ENCODE data around the gene ZNHIT1. TPM values are rescaled to one million over a fixed set of nuclear protein-coding genes. Genes with fewer than 3 reads are reported as not detected.
"Not testable (repeated sequence)": the region's sequence is repeated elsewhere in the genome, so short reads cannot be mapped to it uniquely, and the experiment has no call there.

Gene ZNHIT1
- total RNA-seq, 2 donors from 2014 or later: 75.2 to 109 TPM

GRCh38 chr7:101200504-101200861 lies 17.5 kb upstream of the ZNHIT1 start:
- H3K4me3 ChIP-seq: no peak overlapping the region
- peaks cover 5% of the 10 kb centered on the region for H3K4me1 ChIP-seq (replicated peaks)
- TF ChIP-seq POLR2A (IDR thresholded peaks at IDR 0.05) (no peak), POLR2AphosphoS5 (IDR thresholded peaks at IDR 0.05) (no peak), CTCF (IDR thresholded peaks at IDR 0.05) (no peak)
- H3K36me3 ChIP-seq: no peaks in the 10 kb centered on the region
- DNase-seq (ENCODE audit: low spot score): no peak
- H3K27ac ChIP-seq: no peak overlapping the region
- no peaks in the 10 kb centered on the region for H3K9me3 ChIP-seq
- 81% methylated on average over 2 of the region's 2 CpGs for WGBS
- intact Hi-C loops (cut with DNase I): no loop called here
- H3K27me3 ChIP-seq (replicated peaks; ENCODE audit: insufficient read depth): peaks cover 14% of the 10 kb centered on the region

GRCh38 chr7:101200862-101201599 lies 16.9 kb upstream of the ZNHIT1 start, which contains the start of gene MOGAT3:
Gene MOGAT3 (minus strand): TSS chr7:101201036. CDS start chr7:101200854, 182 bp downstream.
- Histone ChIP-seq H3K36me3 (no peaks in the 10 kb centered on the region), H3K27ac (no peak within 1 kb of the TSS), H3K9me3 (no peaks in the 10 kb centered on the region), H3K27me3 (replicated peaks; ENCODE audit: insufficient read depth) (peaks cover 14% of the 10 kb centered on the region), H3K4me1 (replicated peaks) (peaks cover 5% of the 10 kb centered on the region), H3K4me3 (peak within 1 kb of the TSS in 1 of 2 donors; percentile 8)
- WGBS: 43% methylated on average over 21 of the region's 21 CpGs
- no peak for TF ChIP-seq POLR2AphosphoS5 (IDR thresholded peaks at IDR 0.05)
- no peak for TF ChIP-seq CTCF (IDR thresholded peaks at IDR 0.05)
- TF ChIP-seq POLR2A (IDR thresholded peaks at IDR 0.05): no peak
- no peak for DNase-seq (ENCODE audit: low spot score)
- intact Hi-C loops (cut with DNase I): no loop called here

- H3K4me1 ChIP-seq (replicated peaks): peaks cover 5% of the 10 kb centered on the region
- peak overlapping the region in 1 of 2 donors; percentile 8 for H3K4me3 ChIP-seq
- no peaks in the 10 kb centered on the region for H3K36me3 ChIP-seq
- no peak for DNase-seq (ENCODE audit: low spot score)
- intact Hi-C loops (cut with DNase I): no loop called here
- TF ChIP-seq POLR2A (IDR thresholded peaks at IDR 0.05) (no peak), POLR2AphosphoS5 (IDR thresholded peaks at IDR 0.05) (no peak), CTCF (IDR thresholded peaks at IDR 0.05) (no peak)
- no peak overlapping the region for H3K27ac ChIP-seq
- 12% methylated on average over 44 of the region's 75 CpGs for WGBS
- peaks cover 14% of the 10 kb centered on the region for H3K27me3 ChIP-seq (replicated peaks; ENCODE audit: insufficient read depth)
- H3K9me3 ChIP-seq: no peaks in the 10 kb centered on the region
These were observed 16.0 kb upstream of the ZNHIT1 start for GRCh38 chr7:101201695-101202602.

- TF ChIP-seq POLR2AphosphoS5 (IDR thresholded peaks at IDR 0.05) (no peak), CTCF (IDR thresholded peaks at IDR 0.05) (no peak), POLR2A (IDR thresholded peaks at IDR 0.05) (no peak)
- Histone ChIP-seq H3K27me3 (replicated peaks; ENCODE audit: insufficient read depth) (peaks cover 14% of the 10 kb centered on the region), H3K27ac (no peak overlapping the region), H3K4me1 (replicated peaks) (peaks cover 5% of the 10 kb centered on the region), H3K9me3 (no peaks in the 10 kb centered on the region), H3K36me3 (no peaks in the 10 kb centered on the region), H3K4me3 (no peak overlapping the region)
- WGBS: 83% methylated on average over 5 of the region's 5 CpGs
- no peak for DNase-seq (ENCODE audit: low spot score)
- intact Hi-C loops (cut with DNase I): no loop called here
These were observed 15.4 kb upstream of the ZNHIT1 start for GRCh38 chr7:101202603-101202918.

- H3K27me3 ChIP-seq (replicated peaks; ENCODE audit: insufficient read depth): peaks cover 14% of the 10 kb centered on the region
- WGBS: 73% methylated on average over 22 of the region's 22 CpGs
- H3K4me3 ChIP-seq; H3K9me3 ChIP-seq; intact Hi-C loops (cut with DNase I); H3K27ac ChIP-seq; H3K4me1 ChIP-seq (replicated peaks); DNase-seq (ENCODE audit: low spot score); H3K36me3 ChIP-seq: not testable (repeated sequence)
These were observed 13.9 kb upstream of the ZNHIT1 start for GRCh38 chr7:101203740-101204738.

Data from prostate gland (tissue), 2 donors.